Hindlimb muscle (tissue), 1 donor: ENCODE measurements around the gene THRB. TPM values are rescaled to one million over a fixed set of nuclear protein-coding genes. Genes with fewer than 3 reads are reported as not detected.

ENCODE experiments used
- DNase-seq: peaks from one replicate; pipeline ENCODE4 v3.0.0-alpha.2; 2013
- polyA plus RNA-seq: library from polyadenylated mRNA; unstranded; fragments of 120-200 nt; gene quantifications from one replicate; pipeline ENCODE4 v1.2.1, GENCODE V29; 2013; ENCODE audit not compliant: insufficient read length

THRB gene
- polyA plus RNA-seq, 1 donor = 1.3 TPM

DNA sequence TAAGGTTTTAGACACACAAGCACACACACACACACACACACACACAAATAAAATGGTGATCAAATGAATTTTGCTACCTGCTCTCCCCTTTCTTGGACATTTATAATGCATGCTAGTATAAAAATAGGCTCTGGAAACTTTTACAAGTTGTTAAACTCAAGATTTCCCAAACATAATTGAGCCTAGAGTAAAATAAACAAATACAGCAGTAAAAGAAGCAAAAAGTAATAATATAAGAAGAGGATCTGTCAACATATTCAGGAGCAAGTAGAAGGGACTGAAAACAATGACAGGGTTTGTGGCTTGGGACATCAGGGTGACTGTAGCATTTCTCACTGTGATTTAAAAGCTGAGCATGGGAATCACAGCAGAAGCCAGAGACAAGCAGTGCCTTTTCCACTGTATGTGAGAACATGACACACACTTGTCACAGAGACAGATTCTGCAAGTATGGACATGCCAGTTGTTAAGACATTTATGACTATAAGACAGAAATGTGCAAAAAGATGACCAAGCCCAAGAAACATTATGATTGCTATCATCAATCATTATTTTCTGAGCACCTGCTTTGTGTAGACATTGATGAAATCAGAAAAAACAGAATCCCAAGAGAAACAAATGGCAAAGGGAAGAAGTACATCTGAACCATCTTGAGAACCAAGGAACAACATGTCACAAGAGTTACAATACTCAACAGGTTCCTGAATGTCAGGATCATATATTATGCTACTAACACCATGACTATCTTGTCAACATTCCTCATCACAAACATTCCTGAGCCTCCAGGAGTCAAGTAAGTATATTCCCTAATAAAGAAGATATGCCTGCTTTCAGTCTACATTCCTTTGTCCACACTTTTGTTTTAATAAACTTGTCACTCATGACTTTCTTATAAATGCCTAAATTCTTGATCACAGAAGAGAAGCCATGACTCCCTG, 7.1 kb downstream of the THRB start:
- DNase-seq = no peak

DNA sequence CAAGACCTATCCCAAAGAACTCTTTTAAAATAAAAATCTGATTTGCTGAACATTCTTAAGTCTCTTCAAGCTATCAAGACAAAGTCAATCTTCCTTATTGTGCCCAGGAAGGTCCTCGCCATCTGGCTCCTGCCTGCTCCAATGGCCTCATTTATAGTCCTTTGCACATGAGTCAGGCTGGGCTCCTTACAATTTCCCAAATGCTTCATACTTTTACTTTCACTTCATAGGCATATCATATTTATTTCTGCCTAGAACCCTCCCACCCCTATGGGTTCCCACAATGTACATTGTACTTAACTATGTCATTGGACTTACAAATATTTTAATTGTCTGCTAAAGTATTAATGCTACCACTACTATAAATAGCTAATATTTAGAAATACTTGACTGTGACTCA, 9.1 kb downstream of the THRB start:
- DNase-seq = no peak

DNA sequence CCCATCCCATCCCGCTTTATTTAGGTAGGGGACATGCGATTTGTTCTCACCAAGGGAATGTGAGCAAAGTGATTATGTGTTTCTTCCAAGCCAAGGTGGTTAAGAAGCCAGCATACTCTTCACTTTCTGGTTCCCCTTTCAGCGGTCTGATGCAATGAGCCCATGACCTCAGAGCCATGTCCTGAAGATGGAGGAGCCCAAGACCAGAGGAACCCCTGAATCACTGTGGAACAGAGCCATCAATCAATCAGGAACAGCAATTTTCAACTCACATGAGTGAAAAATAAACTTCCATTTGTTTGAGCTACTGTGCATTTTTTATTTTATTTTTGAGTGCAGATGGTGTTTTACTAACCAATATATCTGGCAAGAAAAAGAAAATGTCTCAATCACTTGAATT, 10.8 kb downstream of the THRB start:
- no peak for DNase-seq

DNA sequence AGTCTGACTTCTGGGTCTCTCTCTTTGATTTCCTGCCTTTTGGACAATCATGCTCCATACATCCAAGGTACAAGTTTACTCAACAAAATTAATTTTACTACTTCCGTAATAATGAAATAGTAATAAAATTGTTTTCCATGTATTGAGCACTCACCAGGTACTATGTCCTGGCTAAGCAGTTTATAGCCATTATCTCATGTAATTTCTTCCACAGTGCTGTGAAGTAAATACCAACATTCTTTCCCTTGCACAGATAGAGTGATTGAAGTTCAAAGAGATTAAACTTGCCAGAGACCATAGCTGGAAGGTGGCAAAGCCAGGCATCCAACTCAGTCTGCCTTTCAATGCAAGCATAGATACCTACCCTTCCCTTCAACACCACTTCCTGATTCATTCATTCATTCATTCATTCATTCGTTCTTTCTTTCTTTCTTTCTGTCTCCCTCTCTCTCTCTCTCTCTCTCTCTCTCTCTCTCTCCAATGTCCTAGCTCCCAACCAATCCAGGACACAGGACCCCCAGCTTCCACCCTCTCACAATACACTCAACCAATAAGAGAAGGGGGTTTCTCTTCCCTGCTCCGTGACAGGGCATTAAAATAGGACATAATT, 12.4 kb downstream of the THRB start:
- no peak for DNase-seq

DNA sequence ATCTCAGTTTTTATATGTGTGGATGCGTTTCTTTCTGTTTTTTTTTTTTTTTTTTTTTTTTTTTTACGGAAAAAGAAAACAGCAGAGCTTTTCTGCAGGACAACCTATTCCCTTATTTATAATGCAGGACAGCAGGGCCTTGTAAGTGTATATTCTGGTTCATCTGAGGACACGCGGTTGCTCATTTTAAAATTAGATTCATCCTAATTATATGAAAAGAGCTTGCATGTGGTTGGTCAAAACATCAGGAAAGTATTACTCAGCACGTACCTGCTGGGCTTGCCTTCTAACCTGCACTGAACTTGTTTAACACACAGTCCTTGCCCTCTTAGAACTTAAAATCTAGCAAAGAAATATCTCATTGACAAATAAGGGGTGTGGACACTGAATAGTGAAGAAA, 13.5 kb downstream of the THRB start:
- DNase-seq = no peak

DNA sequence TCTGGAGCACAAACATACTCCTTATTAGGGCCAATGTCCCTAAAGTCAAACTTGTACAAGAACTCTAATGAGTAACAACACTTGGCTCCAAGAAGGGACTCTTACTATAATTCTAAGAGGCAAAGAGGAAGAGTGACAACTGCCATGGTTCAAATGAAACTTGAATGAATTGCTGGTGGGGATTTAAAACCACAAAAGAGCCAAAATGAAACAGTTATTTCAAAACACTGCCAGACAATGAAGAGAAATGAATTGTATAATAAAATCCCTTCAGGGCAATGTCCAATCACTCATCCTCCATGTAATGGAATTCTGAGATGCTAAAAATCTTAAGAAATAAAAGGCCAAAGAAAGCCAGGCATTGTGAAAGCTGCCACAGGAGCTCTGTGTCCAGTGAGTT, 14.2 kb downstream of the THRB start:
- no peak for DNase-seq

DNA sequence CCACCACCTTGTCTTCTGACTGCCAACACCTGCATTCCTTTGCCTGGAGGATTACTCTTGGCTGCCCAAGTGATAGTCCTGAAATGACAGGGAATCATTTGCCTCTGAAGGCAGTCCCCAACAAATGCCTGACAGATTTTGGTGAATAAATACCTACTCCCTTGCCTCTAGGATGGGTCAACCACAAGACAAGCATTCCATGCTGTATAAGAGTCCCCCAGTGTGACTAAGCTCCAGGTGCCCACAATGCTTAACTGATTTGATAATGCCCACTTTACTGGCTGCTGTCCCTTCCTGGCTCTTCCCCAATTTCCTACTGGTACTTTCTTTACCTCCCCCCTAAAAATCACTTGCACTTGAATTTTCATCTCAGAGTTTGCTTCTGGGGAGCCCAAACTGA, 14.8 kb downstream of the THRB start:
- no peak for DNase-seq

DNA sequence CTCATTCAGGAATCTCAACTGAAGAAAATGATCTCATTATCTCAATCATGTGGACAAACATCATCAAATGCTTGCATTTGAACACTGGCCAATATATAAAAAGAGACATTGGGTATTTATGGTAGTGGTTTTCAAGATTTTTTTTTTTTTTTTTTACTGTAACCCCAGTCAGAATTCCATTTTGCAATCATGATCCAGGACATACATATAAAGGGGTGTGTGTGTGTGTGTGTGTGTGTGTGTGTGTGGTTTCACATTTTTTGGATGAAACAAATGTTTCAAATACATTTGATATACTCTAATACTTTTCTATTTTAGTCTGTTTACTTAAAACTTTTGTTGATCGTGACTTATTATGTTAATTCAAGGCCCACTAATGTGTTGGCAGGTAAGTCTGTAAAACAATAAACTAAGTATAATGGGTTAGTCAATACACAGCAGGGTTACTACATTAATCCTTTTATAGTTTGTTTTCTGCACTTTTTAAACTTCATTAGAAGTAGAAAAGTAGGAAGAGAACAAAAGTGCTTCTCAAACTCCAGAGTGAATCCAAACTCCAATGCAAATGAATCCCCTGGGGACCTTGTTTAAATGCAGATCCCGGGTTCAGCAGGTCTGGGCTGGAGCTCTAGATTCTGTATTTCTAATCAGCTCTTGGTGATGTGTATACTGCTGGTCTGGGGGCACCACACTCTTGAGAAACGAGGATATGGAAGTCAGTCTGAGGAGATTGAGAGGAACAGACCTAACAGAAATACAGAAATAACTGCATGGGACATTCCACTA, 17.6 kb downstream of the THRB start:
- no peak for DNase-seq

DNA sequence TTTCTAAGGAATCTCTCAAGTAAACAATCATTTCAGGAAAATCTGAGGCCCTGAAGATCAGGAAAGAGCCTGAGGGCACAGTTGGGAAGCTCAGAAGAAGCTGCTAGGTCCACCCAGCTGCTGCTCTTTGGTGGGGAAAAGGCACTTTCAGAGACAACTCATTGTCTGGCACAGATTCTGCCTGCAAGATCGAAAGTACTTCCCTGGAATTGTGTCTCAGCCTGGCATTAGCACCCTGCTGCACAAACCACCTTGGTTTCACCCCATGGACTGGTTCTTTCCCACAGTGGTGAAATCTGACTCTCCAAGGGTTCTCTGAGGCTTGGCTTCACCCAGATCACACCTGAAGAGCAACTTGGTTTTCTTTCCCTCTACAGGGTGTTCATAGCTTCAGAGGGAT, 18.7 kb downstream of the THRB start:
- no peak for DNase-seq

DNA sequence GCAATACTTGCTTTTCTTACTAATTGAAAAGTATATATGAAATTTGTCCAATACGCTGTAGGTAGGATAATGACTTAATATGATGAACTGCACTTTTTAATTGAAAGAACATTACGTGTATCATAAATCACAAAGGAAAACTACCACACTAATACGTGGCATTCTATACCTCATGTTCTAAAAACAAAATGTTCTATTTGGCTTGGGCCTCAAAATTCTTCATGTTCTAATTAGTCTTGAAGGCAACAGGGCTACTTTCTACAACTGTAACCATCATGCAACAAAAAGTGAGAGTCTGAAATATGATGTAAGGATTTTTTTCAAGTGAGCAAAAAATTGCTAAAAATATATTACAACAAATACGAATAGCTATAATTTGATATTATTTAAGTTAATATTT, 19.8 kb downstream of the THRB start:
- DNase-seq = no peak

DNA sequence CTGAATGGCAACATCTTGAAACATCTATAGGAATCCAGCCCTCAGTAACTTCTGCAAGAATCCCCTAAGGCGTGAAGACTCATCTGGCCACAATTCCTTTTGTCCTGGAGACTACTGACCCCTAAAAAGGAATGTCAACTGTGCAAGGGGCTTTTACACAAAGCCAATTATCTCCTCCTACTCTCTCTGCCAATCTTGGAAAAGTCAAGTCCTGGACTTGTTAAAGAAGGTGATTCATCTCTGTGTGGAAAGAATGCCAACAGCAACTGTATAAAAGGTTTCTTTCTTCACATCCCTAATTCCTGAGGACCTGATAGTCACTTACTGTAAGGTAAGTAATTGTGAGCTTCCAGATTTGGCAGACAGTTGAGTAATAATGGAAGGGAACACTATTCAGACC, 22.3 kb downstream of the THRB start:
- DNase-seq = no peak

DNA sequence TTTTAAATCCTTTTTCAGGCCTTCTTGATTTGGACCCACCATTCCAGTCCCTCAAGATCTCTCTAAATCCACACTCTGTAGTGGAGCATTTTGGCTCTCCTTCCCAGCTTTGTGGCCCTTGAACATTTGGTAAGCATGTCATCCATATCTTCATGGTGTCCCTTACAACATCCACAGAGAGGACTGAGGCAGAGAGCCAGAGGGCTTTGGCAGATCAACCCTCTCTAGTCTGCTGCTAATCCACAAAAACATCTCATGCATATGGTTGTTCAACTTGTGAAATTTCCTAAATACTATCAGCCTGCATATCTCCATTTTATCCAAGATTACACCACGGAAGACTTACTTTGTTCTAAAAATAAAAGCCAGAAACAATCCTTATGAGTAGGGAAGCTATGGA, 23.2 kb downstream of the THRB start:
- no peak for DNase-seq

DNA sequence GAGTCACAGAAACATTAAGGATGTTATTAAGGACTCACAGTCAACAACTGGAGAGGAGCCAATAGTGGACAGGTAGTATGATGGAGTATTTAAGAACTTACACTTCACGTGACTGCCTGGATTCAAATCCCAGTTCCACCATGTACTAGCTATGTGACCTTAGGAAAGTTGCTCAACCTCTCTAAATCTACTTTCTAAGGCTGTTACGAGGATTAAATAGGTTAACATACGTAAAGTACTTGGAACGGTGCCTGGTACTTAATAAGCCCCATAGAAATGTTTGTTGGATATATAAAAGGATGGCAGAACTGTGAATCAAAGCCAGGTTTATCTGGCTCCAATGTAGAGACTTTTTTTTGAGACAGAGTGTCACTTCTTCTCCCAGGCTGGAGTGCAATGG, 24.4 kb downstream of the THRB start:
- DNase-seq = no peak

DNA sequence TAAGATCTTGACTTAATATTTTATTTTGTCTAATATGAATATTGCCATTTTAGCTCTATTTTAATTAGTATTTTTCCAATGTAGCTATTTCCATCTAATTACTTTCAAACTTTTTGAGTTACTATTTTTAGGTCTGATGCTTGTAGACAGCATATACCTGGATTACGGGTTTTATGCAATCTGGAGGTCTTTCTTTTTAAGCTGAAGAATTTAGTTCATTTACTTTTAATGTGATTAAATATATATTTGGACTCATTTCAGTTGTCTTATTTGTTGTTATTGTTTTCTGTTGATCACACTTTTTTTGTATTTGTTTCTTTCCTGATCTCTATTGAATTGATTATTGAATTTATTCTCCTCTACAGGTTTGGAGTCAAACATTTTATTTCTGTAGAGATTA, 30.3 kb downstream of the THRB start:
- no peak for DNase-seq

DNA sequence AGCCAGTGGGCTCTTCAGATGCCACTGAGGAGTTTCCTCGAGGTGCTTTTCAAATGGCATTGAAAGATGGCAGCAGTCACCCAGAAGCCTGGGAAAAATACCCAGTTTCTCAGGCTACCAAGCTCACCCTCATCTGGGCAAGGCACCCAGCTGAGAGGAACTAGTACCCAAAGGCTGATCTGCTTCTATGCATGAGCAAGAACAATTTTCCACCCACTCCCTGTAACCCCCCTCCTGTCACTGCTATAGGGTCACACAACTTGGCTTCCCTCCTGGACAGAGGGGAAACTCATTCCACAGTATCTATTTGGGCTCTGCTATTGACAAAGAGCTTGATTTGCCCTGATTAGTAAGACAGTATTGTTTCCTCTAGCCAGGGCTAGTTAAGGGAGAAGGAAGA, 31.9 kb downstream of the THRB start:
- DNase-seq = no peak

DNA sequence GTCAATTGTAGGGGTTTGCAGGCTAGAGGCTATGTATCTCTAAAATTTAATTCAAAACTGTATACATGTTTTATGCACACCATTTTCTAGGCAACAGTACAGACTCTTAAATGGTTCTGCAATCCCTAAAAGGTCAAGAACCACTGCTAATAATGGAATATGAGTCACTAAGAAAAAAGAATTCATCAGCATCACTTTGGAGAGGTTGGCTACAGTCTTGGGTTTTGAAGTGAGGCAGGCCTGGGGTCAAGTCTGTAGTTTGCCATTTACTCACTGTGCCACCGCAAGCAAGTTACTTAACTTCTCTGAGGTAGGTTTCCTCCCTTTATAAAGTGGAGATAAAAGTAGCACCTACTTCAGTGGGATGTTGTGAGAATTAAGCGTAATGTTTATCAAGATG, 33.7 kb downstream of the THRB start:
- no peak for DNase-seq

DNA sequence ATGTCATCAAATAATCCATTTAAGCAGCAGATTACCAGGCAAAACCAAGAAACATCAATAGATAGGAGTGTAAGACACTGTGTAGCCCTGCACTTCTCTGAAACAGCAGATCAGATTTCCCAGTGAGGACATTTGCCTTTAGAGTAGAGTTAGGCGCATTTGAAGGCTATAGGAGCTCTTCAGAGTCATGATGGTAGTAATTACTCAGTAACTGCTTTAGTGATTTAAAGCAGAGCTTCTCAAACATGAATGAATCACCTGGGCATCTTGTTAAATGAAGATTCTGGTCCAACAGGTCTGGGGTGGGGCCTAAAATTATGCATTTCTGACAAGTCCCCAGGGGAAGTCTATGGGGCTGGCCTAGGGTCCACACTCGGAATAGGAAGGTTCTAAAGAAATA, 36.9 kb downstream of the THRB start:
- DNase-seq = no peak

DNA sequence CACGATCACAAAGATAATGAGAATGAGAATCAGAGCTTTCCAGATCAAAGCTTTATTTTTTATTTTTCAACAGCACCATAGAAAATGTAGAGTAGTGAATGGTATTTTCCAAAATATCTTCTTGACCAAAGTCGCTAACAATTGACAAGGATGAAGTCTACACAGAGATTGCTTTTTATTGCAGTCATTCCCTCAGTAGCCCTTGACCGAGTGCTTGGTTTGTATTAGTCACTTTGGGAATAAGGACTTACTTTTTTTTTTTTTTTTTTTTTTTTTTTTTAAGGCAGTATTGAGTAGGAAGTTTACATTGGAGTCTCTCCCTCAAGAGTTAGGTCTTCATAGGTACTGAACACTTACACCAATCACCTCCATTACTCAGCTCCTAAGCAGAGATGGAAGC, 39.8 kb downstream of the THRB start:
- no peak for DNase-seq

DNA sequence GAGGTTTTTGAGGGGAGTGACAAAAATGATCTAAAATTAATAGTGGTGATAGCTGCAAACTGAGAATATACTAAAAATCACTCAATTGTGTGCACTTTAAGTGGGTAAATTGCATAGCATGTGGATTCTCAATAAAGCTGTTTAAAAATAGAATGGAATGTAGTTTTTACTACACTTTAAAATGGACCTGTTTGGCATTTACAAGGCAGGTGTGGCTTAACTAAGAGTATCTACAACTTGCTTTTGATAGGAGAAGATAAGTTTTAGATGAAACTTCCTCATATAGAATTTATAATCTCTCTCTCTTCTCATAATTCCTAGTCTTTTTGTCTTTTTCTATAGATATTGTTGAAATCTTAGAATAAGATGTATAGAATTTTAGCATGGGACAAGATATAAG, 40.3 kb downstream of the THRB start:
- no peak for DNase-seq

DNA sequence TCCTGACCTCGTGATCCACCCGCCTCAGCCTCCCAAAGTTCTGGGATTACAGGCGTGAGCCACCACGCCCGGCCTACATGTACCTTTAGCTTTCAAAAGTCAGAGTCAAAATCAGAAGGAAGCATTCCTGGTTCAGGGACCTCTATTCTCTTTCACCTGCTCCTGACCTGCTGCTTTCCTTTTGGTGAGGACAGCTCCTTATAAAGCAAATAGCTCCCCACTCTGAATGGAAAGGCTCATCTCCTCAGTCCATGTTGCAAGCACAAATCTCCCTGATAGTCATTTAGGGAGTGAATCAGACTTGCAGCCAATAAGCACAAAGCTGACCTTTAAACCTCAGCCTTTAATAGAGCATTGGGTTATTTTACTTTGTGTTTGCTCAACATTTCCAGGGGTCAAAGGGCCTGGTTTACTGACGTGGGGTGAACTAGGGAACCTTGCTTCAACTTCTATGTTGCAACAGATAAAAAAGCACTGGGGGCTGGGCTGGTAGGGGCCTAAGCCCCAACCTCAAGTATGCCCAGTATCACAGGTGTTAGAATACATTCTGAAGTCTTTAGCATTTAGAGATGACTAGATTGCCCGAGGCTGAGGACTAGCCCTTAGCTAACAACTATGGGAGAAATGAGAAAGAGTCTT, 43.1 kb downstream of the THRB start:
- DNase-seq = no peak

DNA sequence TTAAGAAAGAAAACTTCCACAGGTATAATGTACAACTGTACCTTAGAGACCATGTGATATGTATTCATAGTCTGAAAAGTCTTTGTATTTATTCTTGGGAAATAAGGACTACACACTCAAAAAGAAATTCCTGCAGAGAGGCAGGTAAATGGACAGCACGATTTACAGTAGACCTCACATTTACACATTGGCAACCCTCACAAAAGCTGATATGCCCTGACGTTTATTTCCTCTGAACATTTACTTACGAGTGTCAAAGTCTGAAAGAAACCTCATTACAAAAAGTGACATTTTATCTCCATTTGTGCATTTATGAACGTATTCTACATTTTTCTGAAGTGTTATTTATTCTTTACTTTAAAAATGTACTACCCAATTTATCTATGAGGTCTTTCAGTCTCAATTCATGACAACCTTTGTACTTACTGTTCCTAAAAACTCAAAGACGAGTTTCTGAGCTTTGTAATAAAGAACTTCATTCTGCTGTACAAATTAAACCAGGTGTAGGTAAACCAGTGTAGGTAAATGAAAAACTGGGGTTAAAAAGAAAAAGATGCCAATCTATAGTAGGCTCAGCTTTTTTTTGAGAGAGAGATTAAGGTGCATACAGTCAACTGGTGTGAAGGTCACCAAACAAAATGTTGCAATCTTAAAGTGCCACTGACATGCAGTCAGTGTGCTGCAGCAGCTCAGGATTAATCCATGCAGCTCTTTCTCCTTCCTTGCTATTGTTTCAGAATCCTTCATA, 44.3 kb downstream of the THRB start:
- no peak for DNase-seq

DNA sequence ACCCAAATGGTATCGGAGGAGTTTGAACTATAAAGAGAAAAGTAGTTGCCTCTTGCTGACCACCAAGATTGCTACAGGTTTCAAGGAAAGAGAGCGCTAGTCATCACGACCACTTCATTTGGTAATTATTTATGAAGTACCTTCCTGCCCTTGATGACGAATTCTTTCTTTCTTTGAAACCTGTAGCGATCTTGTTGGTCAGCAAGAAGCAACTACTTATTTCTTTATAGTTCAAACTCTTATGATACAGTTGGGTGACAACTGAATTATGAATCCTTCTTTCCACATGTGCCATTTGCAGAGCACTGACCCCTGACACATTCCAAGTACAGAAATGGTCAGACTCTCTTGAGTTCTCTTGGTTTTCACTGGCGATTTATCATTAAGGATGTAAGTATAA, 46.8 kb downstream of the THRB start:
- no peak for DNase-seq
